DMS153 treated with DMSO at 0.1 percent for 48 hours (cell line): Measurements from ENCODE around the gene ST6GALNAC3.

ENCODE experiments used
- DNase-seq: peaks from one replicate; lab custom pipeline; 2025; ENCODE audit not compliant: unreplicated experiment; lab: John Stamatoyannopoulos, UW

The ST6GALNAC3 gene

DNA sequence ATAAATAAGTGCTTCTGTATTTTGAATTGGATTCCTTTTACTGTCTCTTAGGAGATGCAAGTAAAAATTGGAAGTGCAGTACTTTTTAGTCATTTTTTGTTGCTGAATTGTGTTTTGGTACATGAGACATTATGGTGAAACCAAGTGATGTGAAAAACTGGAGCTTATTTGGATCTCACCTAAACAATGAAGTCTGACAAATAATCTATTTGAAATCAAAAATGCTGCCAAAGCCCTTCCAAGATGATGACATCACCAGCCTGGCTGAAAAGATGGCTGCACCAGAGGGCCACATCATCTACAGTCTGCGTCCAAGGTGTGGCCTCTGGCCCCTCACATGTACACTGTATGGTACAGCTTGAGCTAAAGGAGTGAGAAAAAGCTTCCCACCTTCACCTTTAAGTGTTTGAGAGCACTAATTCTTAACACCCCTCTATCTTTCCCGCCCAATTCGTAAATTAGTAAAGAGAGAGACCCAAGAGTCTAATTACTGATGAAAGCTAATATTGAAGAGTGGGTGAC, 600.2 kb downstream of the ST6GALNAC3 start:
- no peak for DNase-seq

DNA sequence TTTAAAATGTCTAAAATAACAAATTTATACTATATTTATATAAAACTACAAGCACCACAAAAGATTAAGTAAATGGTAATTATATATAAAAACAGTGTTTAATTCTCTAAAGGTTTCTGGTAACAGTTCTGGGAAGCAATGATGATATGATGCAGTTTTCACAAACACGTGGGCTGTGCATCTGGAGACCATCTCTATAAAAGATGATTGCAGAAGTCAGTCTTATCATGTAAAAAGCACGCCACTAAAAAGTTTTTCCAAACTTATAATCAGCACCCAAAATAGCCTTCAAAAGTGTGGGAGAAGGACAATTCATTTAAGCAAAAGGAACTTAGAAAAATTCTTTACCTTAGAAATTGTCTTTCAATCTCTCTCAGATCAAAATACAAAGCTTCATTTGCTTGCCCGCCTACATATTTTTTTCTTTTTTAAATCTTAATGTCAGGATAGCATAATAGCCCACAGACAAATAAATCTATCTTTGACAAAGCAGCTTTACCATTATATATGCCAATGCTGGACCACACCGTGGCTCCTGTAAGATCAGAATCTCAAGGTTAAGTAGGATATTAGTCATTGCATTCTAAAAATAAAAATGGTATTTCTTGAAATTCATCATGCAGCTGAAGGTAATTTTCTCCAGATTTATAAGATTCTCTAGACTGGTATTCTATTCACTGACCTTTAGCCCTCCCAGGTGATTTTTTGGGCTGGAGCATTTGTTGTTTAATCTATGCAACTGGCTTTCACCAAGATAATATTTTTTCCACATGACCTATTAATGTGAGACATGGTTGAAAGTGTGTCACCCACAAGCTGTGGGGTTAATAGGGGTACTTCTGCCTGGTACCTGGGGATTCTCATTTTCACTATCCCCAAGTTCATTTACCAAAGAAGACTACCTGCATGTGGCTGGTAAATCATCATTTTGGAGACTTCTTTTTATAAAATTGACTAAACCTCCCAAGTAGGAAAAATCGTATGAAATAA, 603.2 kb downstream of the ST6GALNAC3 start:
- no peak for DNase-seq

DNA sequence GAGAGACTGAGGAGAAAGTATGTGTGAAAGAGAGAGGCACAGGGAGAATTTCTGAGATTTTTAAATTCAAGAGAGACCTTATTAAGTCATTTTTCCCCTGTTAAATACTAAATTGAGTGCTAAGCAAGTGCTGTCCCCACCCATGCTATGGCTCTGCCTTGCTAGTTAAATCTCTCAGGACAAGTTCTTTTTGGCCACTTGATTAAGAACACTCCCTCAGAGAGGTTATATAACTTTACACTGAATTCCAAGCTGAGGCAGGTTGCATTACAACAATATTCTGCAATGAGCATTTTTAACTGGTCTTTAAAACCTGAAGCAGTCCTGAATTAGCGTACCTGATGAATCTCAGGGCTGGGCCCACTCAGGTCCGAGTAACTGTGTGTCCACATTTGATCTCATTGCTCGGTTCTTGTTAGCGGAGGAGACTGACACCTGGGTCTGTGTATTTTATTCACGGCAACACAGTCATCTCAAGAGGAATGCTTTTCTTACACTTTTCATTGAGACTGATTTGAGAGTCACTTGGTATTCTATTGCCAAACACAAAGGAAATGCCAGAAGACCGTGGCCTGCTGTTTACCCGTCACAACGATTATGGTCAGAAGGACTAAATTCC, 605.1 kb downstream of the ST6GALNAC3 start:
- no peak for DNase-seq

DNA sequence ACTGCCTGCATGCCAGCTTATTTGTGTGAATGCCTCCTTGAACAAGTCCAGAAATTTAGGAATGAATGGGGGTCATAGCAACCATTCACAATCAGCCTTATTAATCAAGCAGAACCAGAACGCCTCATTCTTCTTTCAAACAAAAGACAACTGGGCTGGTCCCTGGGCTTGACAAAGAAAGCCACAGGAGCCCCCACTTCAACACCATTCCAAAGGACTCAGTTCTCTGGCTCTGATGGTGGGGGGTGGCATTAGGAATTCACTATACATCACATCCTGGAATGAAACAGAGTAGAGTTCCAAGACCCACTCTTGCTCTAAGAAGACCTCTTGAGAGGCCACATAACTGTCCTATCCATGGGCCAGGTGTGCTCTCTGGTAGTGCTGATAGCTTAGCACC, 606.1 kb downstream of the ST6GALNAC3 start:
- DNase-seq: no peak

DNA sequence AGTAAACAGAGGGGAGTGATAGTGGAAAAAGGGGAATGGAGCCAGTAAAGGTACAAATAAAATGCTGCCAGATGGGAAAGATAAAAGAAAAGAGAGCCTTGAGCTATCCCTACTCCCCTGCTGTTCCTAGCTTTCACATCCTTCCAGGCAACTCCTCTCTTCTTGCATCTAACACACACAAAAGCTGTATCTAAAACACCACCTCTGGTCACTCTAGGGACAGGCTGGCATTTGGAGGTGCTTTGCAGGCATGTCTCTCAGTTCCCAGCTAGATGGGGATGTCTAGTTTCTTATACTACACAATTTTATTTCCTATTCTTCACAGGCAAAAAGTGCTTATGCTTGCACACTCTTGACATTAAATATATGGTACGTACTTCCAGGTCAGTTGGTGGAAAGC, 607.6 kb downstream of the ST6GALNAC3 start:
- no peak for DNase-seq
